Hindlimb muscle (tissue), 1 donor: ENCODE results near the gene PRKCA. TPM values are rescaled to one million over a fixed set of nuclear protein-coding genes. Genes with fewer than 3 reads are reported as not detected.
"Not testable (repeated sequence)": the region's sequence is repeated elsewhere in the genome, so short reads cannot be mapped to it uniquely, and the experiment has no call there.

Experiments used
- DNase-seq: peaks from one replicate; pipeline ENCODE4 v3.0.0-alpha.2; 2013
- polyA plus RNA-seq: library from polyadenylated mRNA; unstranded; fragments of 120-200 nt; gene quantifications from one replicate; pipeline ENCODE4 v1.2.1, GENCODE V29; 2013; ENCODE audit not compliant: insufficient read length

Gene PRKCA
- polyA plus RNA-seq, 1 donor: 2.9 TPM

GRCh38 chr17:66580184-66580955 is 278.0 kb downstream of the PRKCA start:
- DNase-seq: peak; percentile 19

- DNase-seq: peak; percentile 73
Measured at GRCh38 chr17:66580956-66581391, 278.6 kb downstream of the PRKCA start.

- DNase-seq: no peak
Measured at GRCh38 chr17:66582373-66583111, 280.1 kb downstream of the PRKCA start.

- DNase-seq: no peak
Measured at GRCh38 chr17:66583112-66583748, 280.8 kb downstream of the PRKCA start.

- DNase-seq: no peak
Measured at GRCh38 chr17:66584927-66585326, 282.5 kb downstream of the PRKCA start.

GRCh38 chr17:66585472-66585871 is 283.1 kb downstream of the PRKCA start:
- DNase-seq: no peak

GRCh38 chr17:66589892-66590291 is 287.5 kb downstream of the PRKCA start:
- no peak for DNase-seq

GRCh38 chr17:66593116-66593515 is 290.7 kb downstream of the PRKCA start:
- no peak for DNase-seq

GRCh38 chr17:66595893-66596292 is 293.5 kb downstream of the PRKCA start:
- DNase-seq: no peak

- no peak for DNase-seq
Measured at GRCh38 chr17:66602659-66603384, 300.4 kb downstream of the PRKCA start.

- no peak for DNase-seq
Measured at GRCh38 chr17:66604376-66604775, 302.0 kb downstream of the PRKCA start.

- DNase-seq: no peak
Measured at GRCh38 chr17:66605541-66605940, 303.1 kb downstream of the PRKCA start.

- no peak for DNase-seq
Measured at GRCh38 chr17:66610361-66611133, 308.1 kb downstream of the PRKCA start.

- DNase-seq: no peak
Measured at GRCh38 chr17:66611397-66611796, 309.0 kb downstream of the PRKCA start.

GRCh38 chr17:66612993-66613392 is 310.6 kb downstream of the PRKCA start:
- DNase-seq: no peak

- DNase-seq: no peak
Measured at GRCh38 chr17:66614469-66614868, 312.1 kb downstream of the PRKCA start.

- DNase-seq: no peak
Measured at GRCh38 chr17:66619206-66619605, 316.8 kb downstream of the PRKCA start.

GRCh38 chr17:66620528-66620927 is 318.1 kb downstream of the PRKCA start:
- DNase-seq: no peak

- DNase-seq: not testable (repeated sequence)
Measured at GRCh38 chr17:66624630-66625029, 322.2 kb downstream of the PRKCA start.

GRCh38 chr17:66625311-66625767 is 322.9 kb downstream of the PRKCA start:
- peak; percentile 26 for DNase-seq

- no peak for DNase-seq
Measured at GRCh38 chr17:66627985-66628384, 325.6 kb downstream of the PRKCA start.

GRCh38 chr17:66629762-66630161 is 327.3 kb downstream of the PRKCA start:
- no peak for DNase-seq
